PFSK-1 (cell line): ENCODE results near the gene NTN1.

Source experiments
- FOXP2 ChIP-seq: optimal IDR thresholded peaks from 2 replicates; pipeline ENCODE3; 2011; ENCODE audit warnings: borderline replicate concordance, control low read depth, inconsistent platforms; ENCODE audit not compliant: insufficient read depth; ENCODE audit errors: extremely low read length, extremely low read depth
- POLR2AphosphoS5 ChIP-seq: IDR thresholded peaks from 2 replicates; pipeline ENCODE4 v1.6.1; 2012; ENCODE audit warnings: low read depth, mild to moderate bottlenecking, control low read depth, low read length, moderate library complexity
- SIN3A ChIP-seq: IDR thresholded peaks from 2 replicates; pipeline ENCODE4 v1.6.1; 2012; ENCODE audit warnings: mild to moderate bottlenecking, low read length, moderate library complexity, borderline replicate concordance; ENCODE audit not compliant: insufficient read depth
- TAF1 ChIP-seq: IDR thresholded peaks from 2 replicates; pipeline ENCODE4 v1.6.1; 2012; ENCODE audit warnings: low read length, control low read depth, borderline replicate concordance; ENCODE audit not compliant: insufficient read depth
- TF ChIP-seq, protein P1 (sequence below), 2 experiments: IDR thresholded peaks; 2 replicates each; pipeline versions ENCODE4 v1.6.1 to v1.8.0; 2011 to 2012; ENCODE audit warnings: low read depth in 2 of 2, low read length in 2 of 2, control low read depth in 1 of 2, inconsistent platforms in 1 of 2, mild to moderate bottlenecking in 1 of 2, moderate library complexity in 1 of 2; ENCODE audit not compliant: insufficient read depth in 1 of 2

The NTN1 gene

DNA sequence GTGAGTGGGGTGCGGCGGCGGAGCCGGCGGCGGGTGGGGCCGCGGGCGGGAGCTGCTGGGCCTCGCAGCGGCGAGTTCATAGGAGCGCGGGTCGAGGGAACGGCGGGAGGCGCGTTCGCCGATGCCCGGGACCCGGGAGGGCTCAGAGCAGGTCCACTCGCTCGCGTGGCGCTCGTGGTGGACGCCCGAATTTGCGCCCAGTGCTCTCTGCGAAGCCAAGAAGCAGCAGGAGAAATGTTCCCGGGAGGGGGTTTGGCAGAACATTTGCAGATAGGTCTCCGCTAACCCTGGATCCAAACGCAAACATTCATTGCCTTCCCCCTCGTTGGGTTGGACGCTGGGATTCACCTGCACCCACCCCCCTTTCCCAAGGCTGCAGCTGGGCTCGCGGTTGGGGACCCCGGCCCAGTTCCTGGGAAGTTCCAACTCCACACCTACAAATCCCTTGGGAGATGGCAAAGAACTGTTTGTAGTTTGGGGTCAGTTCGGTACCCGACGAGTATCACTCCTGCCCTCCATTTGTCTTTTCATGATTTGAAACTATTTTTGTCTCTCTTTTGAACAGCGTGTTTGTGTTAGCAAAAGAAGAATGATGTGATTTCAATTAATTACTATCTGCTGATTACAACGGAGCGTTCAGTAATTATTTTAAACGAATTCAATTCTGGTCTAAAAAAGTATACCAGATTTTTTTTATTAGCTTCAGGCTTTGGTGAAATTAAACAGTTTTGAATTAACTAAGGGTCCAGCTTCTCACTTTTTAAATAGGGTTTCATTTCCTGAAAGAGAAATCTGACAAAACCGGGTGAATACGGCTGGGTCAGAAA is 2.3 kb downstream of the NTN1 start:
- TF ChIP-seq, protein P1, sequence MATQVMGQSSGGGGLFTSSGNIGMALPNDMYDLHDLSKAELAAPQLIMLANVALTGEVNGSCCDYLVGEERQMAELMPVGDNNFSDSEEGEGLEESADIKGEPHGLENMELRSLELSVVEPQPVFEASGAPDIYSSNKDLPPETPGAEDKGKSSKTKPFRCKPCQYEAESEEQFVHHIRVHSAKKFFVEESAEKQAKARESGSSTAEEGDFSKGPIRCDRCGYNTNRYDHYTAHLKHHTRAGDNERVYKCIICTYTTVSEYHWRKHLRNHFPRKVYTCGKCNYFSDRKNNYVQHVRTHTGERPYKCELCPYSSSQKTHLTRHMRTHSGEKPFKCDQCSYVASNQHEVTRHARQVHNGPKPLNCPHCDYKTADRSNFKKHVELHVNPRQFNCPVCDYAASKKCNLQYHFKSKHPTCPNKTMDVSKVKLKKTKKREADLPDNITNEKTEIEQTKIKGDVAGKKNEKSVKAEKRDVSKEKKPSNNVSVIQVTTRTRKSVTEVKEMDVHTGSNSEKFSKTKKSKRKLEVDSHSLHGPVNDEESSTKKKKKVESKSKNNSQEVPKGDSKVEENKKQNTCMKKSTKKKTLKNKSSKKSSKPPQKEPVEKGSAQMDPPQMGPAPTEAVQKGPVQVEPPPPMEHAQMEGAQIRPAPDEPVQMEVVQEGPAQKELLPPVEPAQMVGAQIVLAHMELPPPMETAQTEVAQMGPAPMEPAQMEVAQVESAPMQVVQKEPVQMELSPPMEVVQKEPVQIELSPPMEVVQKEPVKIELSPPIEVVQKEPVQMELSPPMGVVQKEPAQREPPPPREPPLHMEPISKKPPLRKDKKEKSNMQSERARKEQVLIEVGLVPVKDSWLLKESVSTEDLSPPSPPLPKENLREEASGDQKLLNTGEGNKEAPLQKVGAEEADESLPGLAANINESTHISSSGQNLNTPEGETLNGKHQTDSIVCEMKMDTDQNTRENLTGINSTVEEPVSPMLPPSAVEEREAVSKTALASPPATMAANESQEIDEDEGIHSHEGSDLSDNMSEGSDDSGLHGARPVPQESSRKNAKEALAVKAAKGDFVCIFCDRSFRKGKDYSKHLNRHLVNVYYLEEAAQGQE (IDR thresholded peaks at IDR 0.05; ENCODE audit: insufficient read depth in 1 of 2, low read depth in 2 of 2, low read length in 2 of 2) = no peak
- TF ChIP-seq FOXP2 (no peak), POLR2AphosphoS5 (no peak), SIN3A (no peak), TAF1 (no peak)

DNA sequence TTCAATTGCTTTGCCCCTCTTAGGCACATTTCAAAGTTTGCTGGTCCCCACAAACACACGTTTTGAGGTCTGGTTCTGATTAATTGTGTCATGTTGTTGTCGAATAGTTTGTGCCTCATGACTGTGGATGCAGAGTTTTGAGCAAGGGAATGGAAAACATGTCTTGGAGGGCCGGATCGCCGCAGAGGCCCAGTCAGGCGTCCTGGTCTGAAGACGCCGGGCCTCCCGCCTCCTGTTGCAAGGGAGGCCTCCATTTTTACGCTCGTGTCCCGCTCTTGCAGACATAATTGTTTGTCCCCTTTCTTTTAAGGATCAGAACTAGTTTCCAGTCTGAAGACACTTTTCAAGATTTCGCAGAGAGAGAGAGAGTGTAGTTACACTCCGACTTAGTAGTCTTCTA is 3.2 kb downstream of the NTN1 start:
- TF ChIP-seq FOXP2 = no peak
- TF ChIP-seq TAF1 = no peak
- no peak for TF ChIP-seq POLR2AphosphoS5
- no peak for TF ChIP-seq SIN3A
- TF ChIP-seq, protein P1 (IDR thresholded peaks at IDR 0.05; ENCODE audit: insufficient read depth in 1 of 2, low read depth in 2 of 2, low read length in 2 of 2) = no peak

DNA sequence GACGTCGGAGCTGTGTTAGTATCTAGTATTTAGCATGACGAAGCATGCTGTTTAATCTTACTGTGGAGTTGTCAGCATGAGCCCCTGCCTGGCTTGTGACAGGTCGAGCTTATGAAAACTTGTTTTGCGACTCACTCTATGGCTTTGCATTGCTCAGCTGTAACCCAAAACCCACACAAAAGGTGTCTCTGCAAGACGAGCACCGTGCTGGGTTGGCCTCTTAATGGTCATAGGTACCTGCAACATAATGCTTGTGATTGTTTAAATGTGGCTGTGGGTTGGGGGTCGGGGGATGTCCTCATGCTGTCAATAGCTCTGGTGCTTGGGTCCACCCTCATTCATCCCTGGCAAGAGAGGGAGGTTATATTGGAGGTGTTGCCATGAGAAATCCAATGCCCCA is 5.4 kb downstream of the NTN1 start:
- TF ChIP-seq FOXP2 = no peak
- TF ChIP-seq SIN3A = no peak
- TF ChIP-seq POLR2AphosphoS5 = no peak
- TF ChIP-seq, protein P1 (IDR thresholded peaks at IDR 0.05; ENCODE audit: insufficient read depth in 1 of 2, low read depth in 2 of 2, low read length in 2 of 2) = no peak
- TF ChIP-seq TAF1 = no peak

DNA sequence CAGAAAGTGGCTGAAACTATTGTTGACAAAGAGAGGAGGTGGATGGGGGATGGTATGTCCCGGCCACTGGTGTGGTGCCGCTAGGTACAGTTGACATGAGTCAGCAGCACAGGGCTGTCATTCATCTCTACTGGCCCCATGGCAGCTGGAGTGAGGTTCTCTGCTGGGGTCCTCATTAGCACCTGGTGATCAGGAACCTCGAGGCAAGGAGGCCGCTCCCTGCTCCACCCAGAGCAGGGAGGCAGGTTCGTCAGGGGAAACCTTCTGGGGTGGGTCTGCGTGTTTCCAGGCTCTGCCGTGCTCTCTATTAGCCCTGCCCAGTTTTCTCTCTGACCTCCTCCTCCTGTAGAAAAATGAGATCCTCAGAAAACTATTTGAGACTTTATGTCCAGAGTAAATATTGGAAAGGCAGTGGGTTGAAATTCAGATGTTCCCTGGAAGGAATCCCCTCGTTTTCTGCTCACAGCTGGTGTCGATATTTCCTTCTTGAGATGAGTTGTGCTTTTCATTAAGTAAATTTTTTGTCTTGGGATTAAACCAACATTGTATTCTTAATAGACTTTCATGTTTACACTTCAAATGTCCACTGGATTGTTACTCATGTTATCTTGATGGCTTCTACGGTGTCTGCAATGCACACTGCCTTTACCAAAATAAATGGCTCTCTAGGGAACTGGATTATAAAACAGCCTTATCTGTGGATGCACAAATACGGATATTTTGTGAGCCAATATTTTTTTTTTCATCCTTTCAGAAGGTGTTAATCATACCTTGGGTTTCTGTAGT is 7.1 kb downstream of the NTN1 start:
- TF ChIP-seq, protein P1 (IDR thresholded peaks at IDR 0.05; ENCODE audit: insufficient read depth in 1 of 2, low read depth in 2 of 2, low read length in 2 of 2) = no peak
- no peak for TF ChIP-seq FOXP2
- no peak for TF ChIP-seq SIN3A
- TF ChIP-seq POLR2AphosphoS5 = no peak
- TF ChIP-seq TAF1 = no peak

DNA sequence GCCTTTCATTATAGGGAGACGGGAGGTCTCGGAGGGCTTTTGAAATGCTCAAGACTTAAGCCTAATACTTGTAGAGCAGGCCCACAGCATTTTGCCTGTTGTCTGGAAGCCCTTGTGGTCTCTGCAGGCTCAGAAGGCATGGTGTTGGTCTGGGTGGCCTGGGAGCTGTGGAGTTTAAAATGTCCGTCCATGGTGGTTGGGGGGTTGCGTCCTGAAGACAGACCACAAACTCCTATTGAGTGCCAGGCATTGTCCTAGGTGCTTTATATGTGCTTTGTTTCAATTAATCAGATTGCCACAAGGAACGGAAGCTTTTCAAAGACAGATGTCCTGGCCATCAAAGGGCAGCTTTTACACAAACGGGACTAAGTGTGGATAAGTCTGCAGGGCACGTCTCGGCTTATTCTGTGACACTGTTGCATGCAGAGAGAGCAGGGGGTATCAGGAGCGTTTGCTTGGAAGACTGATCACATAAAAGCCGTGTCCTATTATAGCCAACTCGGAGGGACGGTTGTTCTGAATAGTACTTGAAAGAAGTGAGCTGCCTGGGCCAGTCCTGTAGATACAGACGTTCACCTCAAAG is 7.8 kb downstream of the NTN1 start:
- TF ChIP-seq SIN3A (no peak), FOXP2 (no peak), TAF1 (no peak), POLR2AphosphoS5 (no peak)
- TF ChIP-seq, protein P1 (IDR thresholded peaks at IDR 0.05; ENCODE audit: insufficient read depth in 1 of 2, low read depth in 2 of 2, low read length in 2 of 2) = no peak
